ENCODE data around the gene CPNE8.
"Not testable (repeated sequence)": the region's sequence is repeated elsewhere in the genome, so short reads cannot be mapped to it uniquely, and the experiment has no call there.

GRCh38 chr12:38742496-38742895, 162.9 kb downstream of the CPNE8 start:
- TF ChIP-seq, protein P1, sequence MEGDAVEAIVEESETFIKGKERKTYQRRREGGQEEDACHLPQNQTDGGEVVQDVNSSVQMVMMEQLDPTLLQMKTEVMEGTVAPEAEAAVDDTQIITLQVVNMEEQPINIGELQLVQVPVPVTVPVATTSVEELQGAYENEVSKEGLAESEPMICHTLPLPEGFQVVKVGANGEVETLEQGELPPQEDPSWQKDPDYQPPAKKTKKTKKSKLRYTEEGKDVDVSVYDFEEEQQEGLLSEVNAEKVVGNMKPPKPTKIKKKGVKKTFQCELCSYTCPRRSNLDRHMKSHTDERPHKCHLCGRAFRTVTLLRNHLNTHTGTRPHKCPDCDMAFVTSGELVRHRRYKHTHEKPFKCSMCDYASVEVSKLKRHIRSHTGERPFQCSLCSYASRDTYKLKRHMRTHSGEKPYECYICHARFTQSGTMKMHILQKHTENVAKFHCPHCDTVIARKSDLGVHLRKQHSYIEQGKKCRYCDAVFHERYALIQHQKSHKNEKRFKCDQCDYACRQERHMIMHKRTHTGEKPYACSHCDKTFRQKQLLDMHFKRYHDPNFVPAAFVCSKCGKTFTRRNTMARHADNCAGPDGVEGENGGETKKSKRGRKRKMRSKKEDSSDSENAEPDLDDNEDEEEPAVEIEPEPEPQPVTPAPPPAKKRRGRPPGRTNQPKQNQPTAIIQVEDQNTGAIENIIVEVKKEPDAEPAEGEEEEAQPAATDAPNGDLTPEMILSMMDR (IDR thresholded peaks at IDR 0.05): not testable (repeated sequence)
- not testable (repeated sequence) for TF ChIP-seq POLR2A, EP300 (IDR thresholded peaks at IDR 0.05)

All from ovary (tissue), 3 donors.